Activated B cell treated with CpG ODN at 0.5 μM for 24 hours (primary cell): ENCODE measurements around the gene MPST. TPM values are rescaled to one million over a fixed set of nuclear protein-coding genes. Genes with fewer than 3 reads are reported as not detected.

ENCODE experiments used
- ATAC-seq: fragments of 200-7000 bp; cut with Tn5 transposase; one replicate; pipeline ENCODE4 v1.10.0; 2021; ENCODE audit warnings: low read depth, mild to moderate bottlenecking, moderate library complexity
- CTCF ChIA-PET: fragments of 350-600 bp; sonication (Branson Sonifier 250); formaldehyde crosslinking; loops from one replicate; lab custom pipeline; 2021; ENCODE audit warnings: antibody characterized with exemption; lab: Charles Lee
- POLR2A ChIA-PET: fragments of 350-600 bp; sonication (Branson Sonifier 250); formaldehyde crosslinking; loops from one replicate; lab custom pipeline; 2021; ENCODE audit warnings: antibody characterized with exemption; lab: Charles Lee
- DNase-seq: peaks from one replicate; pipeline ENCODE4 v3.0.0; 2022
- H3K27ac Mint-ChIP-seq: one replicate; pipeline ENCODE4 v1.8.0; 2020; ENCODE audit warnings: mixed read lengths
- H3K27me3 Mint-ChIP-seq: one replicate; pipeline ENCODE4 v1.8.0; 2021; ENCODE audit warnings: mixed read lengths
- H3K36me3 Mint-ChIP-seq: one replicate; pipeline ENCODE4 v1.8.0; 2021; ENCODE audit warnings: low read depth, mixed read lengths
- H3K4me1 Mint-ChIP-seq: one replicate; pipeline ENCODE4 v1.8.0; 2021; ENCODE audit warnings: mixed read lengths
- H3K4me3 Mint-ChIP-seq: one replicate; pipeline ENCODE4 v1.8.0; 2020; ENCODE audit warnings: mild to moderate bottlenecking, mixed read lengths
- H3K9me3 Mint-ChIP-seq: one replicate; pipeline ENCODE4 v1.8.0; 2020; ENCODE audit warnings: mixed read lengths
- intact Hi-C: fragments of 100-400 bp; cut with micrococcal nuclease; formaldehyde crosslinking; loops from one replicate; pipeline ENCODE4 v1.15.1; 2024
- total RNA-seq: library from RNA; stranded (reverse); gene quantifications from 2 replicates; pipeline ENCODE4 v1.2.3, GENCODE V29; 2022
- TF ChIP-seq, protein P1 (sequence below): fragments of 200-600 bp; IDR thresholded peaks from one replicate; pipeline ENCODE4 v1.8.0; 2022; ENCODE audit warnings: antibody characterized with exemption, mild to moderate bottlenecking

The MPST gene
- total RNA-seq, 1 donor from 2014 or later, result 15.6 TPM

DNA sequence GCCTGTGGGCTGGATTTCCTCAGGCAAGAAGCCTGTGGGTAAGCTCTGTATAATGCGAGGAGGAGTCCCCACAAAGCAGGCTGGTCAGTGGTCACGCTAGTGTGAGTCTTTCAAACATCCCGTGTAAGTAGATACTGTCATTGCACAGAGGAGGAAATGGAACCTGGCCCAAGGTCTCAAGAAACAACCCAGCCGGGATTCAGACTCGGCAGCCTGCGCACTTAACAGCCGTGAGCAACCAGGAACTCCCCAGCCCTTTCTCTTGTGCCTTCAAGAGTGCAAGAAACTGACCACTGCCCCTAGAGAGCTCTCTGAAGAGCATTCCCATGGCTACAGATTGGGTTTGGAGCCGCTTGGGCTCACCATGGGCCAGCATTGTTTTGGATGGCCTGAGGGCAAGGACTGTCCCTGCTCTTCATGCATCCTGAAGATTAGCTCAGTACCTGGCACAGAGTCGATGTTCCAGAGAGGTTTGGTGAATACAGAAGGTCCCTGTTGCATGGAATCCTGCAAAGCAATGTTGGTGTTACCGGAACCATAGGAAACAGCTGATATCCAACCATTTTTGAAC lies 6.0 kb downstream of the MPST start:
- no peaks in the 10 kb centered on the region for H3K9me3 Mint-ChIP-seq
- no peak overlapping the region for H3K4me3 Mint-ChIP-seq
- intact Hi-C loops, result no loop called here
- H3K27ac Mint-ChIP-seq, result no peak overlapping the region
- H3K27me3 Mint-ChIP-seq, result no peaks in the 10 kb centered on the region
- no peak for DNase-seq
- H3K36me3 Mint-ChIP-seq, result peaks cover 2% of the 10 kb centered on the region
- TF ChIP-seq, protein P1, sequence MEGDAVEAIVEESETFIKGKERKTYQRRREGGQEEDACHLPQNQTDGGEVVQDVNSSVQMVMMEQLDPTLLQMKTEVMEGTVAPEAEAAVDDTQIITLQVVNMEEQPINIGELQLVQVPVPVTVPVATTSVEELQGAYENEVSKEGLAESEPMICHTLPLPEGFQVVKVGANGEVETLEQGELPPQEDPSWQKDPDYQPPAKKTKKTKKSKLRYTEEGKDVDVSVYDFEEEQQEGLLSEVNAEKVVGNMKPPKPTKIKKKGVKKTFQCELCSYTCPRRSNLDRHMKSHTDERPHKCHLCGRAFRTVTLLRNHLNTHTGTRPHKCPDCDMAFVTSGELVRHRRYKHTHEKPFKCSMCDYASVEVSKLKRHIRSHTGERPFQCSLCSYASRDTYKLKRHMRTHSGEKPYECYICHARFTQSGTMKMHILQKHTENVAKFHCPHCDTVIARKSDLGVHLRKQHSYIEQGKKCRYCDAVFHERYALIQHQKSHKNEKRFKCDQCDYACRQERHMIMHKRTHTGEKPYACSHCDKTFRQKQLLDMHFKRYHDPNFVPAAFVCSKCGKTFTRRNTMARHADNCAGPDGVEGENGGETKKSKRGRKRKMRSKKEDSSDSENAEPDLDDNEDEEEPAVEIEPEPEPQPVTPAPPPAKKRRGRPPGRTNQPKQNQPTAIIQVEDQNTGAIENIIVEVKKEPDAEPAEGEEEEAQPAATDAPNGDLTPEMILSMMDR, result no peak
- ATAC-seq, result no peak
- POLR2A ChIA-PET, result interaction anchor here (0.6 kb wide), 1 partner anchor 1029 kb away, joined by 6 read pairs; no protein-coding TSS in a partner anchor
- CTCF ChIA-PET, result no interaction called here
- H3K4me1 Mint-ChIP-seq, result peaks cover 9% of the 10 kb centered on the region

DNA sequence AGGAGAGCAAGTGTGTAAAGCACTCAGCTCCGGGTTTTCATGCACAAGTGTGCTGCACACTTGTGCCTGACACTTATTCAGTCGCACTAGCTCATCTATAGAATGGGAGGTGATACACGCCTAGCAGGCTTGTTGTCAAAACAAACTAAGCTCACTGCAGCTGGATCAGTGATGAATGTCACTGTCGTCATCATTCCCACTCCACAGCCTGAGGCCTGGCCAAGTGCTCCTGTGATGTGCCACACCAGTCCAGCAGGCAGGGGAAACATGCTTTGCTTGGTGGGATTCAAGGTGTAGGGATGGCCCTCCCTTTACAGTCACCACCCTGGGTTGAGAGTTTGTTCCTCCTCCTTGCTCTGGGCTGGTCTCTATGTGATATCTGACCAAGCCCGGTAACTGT lies 6.8 kb downstream of the MPST start:
- POLR2A ChIA-PET, result no interaction called here
- DNase-seq, result no peak
- Mint-ChIP-seq H3K4me3 (no peak overlapping the region), H3K9me3 (no peaks in the 10 kb centered on the region), H3K27ac (no peak overlapping the region), H3K27me3 (no peaks in the 10 kb centered on the region), H3K36me3 (peaks cover 2% of the 10 kb centered on the region), H3K4me1 (peaks cover 6% of the 10 kb centered on the region)
- ATAC-seq, result no peak
- intact Hi-C loops, result no loop called here
- TF ChIP-seq, protein P1, result no peak
- CTCF ChIA-PET, result no interaction called here

DNA sequence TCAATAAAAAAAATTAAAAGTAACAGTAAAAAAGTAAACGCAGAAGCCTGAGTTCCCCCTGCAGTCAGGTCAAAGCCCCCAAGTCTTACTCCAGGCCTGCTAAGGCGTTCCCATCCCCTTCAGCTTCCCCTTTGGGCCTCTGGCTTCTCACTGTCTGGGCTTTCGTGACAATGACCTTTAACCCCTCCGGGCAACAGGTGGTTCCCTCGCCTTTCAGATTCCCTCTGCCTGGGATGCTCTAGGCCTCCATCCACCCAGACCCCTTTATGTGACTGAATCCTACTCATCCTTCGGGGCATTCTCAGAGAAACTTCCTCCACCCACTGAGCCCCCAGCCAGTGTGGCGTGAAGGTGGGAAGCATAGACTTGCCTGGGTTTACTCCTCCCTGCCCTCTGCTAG lies 8.0 kb downstream of the MPST start:
- ChIA-PET POLR2A (interaction anchor here (0.7 kb wide), 1 partner anchor 18 kb away, joined by 3 read pairs; no protein-coding TSS in a partner anchor), CTCF (no interaction called here)
- no peaks in the 10 kb centered on the region for H3K27me3 Mint-ChIP-seq
- ATAC-seq (no peak), DNase-seq (no peak)
- no peaks in the 10 kb centered on the region for H3K9me3 Mint-ChIP-seq
- H3K27ac Mint-ChIP-seq, result no peak overlapping the region
- peaks cover 2% of the 10 kb centered on the region for H3K36me3 Mint-ChIP-seq
- H3K4me3 Mint-ChIP-seq, result no peak overlapping the region
- intact Hi-C loops, result no loop called here
- TF ChIP-seq, protein P1, result no peak
- no peaks in the 10 kb centered on the region for H3K4me1 Mint-ChIP-seq

DNA sequence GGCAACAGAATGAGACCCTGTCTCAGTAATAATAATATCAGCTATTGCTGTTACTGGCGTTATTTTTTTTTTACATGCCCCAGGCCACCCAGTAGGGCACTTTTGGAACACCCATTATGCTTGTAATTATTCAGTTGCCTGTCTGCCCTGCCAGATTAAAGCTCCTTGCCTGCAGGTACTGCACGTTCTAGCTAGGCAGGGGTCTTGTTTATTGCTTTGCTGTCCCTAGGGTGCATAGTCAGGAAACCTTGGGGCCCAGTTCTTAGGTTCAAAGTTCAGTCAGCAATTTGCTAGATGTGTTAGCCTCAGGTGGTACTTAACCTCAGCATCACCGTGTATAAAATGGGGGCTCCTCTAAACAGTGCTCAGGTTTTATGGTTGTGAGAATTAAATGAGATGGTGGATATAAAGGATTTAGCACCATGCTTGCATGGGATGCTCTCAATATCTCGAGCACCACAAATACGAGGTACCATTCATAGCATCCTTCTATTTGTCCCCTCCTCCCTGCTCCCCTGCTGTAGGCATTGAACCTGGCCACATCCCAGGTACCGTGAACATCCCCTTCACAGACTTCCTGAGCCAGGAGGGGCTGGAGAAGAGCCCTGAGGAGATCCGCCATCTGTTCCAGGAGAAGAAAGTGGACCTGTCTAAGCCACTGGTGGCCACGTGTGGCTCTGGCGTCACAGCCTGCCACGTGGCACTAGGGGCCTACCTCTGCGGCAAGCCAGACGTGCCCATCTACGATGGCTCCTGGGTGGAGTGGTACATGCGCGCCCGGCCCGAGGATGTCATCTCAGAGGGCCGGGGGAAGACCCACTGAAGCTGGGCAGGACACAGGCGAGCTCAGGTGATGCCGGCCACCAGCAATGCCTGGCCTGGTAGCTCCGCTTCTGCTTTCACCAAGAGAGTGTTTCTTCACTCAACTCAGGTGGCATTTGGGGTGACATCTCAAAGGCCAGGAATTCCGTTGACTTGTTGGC lies 9.4 kb downstream of the MPST start:
- ChIA-PET POLR2A (interaction anchor here (0.7 kb wide), 1 partner anchor 263 kb away, joined by 3 read pairs; no protein-coding TSS in a partner anchor), CTCF (interaction anchor here (0.6 to 1.2 kb wide), 3 partner anchors 15 to 272 kb away, joined by 3 to 5 read pairs (median 3); no protein-coding TSS in a partner anchor)
- Mint-ChIP-seq H3K4me3 (no peak overlapping the region), H3K9me3 (no peaks in the 10 kb centered on the region), H3K27ac (no peak overlapping the region), H3K4me1 (no peaks in the 10 kb centered on the region), H3K27me3 (no peaks in the 10 kb centered on the region), H3K36me3 (peaks cover 2% of the 10 kb centered on the region)
- ATAC-seq (no peak), DNase-seq (no peak)
- TF ChIP-seq, protein P1, result no peak
- intact Hi-C loops, result no loop called here
